NCI-H774 (cell line): ENCODE measurements around the gene PATL1.
"Not testable (repeated sequence)": the region's sequence is repeated elsewhere in the genome, so short reads cannot be mapped to it uniquely, and the experiment has no call there.

Experiments used
- DNase-seq: peaks from one replicate; lab custom pipeline; 2025; lab: John Stamatoyannopoulos, UW

The PATL1 gene

GRCh38 chr11:59673291-59673690 lies 4.5 kb upstream of the PATL1 start:
- DNase-seq: no peak

- no peak for DNase-seq
Measured at GRCh38 chr11:59671471-59671870, 2.6 kb upstream of the PATL1 start.

- no peak for DNase-seq
Measured at GRCh38 chr11:59669611-59670009, 773 bp upstream of the PATL1 start.

GRCh38 chr11:59668188-59668949 lies 468 bp downstream of the PATL1 start:
- peak; percentile 55 for DNase-seq

GRCh38 chr11:59667812-59668187 lies 1.0 kb downstream of the PATL1 start:
- no peak for DNase-seq

- DNase-seq: no peak
Measured at GRCh38 chr11:59666969-59667368, 1.9 kb downstream of the PATL1 start.

- DNase-seq: no peak
Measured at GRCh38 chr11:59660621-59661020, 8.2 kb downstream of the PATL1 start.

GRCh38 chr11:59659981-59660380 lies 8.9 kb downstream of the PATL1 start:
- no peak for DNase-seq

GRCh38 chr11:59658036-59658435 lies 10.8 kb downstream of the PATL1 start:
- DNase-seq: no peak

- no peak for DNase-seq
Measured at GRCh38 chr11:59654893-59655292, 13.9 kb downstream of the PATL1 start.

GRCh38 chr11:59647245-59647980 lies 21.4 kb downstream of the PATL1 start:
- no peak for DNase-seq

- no peak for DNase-seq
Measured at GRCh38 chr11:59644528-59644927, 24.3 kb downstream of the PATL1 start.

- DNase-seq: no peak
Measured at GRCh38 chr11:59643390-59643789, 25.4 kb downstream of the PATL1 start.

- no peak for DNase-seq
Measured at GRCh38 chr11:59641156-59641555, 27.7 kb downstream of the PATL1 start.

GRCh38 chr11:59630493-59630892 lies 38.3 kb downstream of the PATL1 start:
- no peak for DNase-seq

GRCh38 chr11:59629996-59630395 lies 38.8 kb downstream of the PATL1 start:
- DNase-seq: no peak

- DNase-seq: not testable (repeated sequence)
Measured at GRCh38 chr11:59626969-59627368, 41.9 kb downstream of the PATL1 start.

- DNase-seq: no peak
Measured at GRCh38 chr11:59625703-59626102, 43.1 kb downstream of the PATL1 start.

GRCh38 chr11:59617876-59618275 lies 51.0 kb downstream of the PATL1 start:
- no peak for DNase-seq

- no peak for DNase-seq
Measured at GRCh38 chr11:59616396-59616982, 52.3 kb downstream of the PATL1 start.

GRCh38 chr11:59615637-59616395 lies 53.0 kb downstream of the PATL1 start, which contains the start of gene OSBP:
TSS of gene OSBP (minus strand) at chr11:59615774. CDS start at chr11:59615664, 110 bp downstream.
- DNase-seq: peak; percentile 99

- DNase-seq: peak; percentile 25
Measured at GRCh38 chr11:59615120-59615636, 53.7 kb downstream of the PATL1 start.
